RKO (cell line): ENCODE results near the gene CYP46A1.

Experiments
- DNase-seq: peaks from one replicate; pipeline ENCODE4 v3.0.0-alpha.2; 2016; ENCODE audit warnings: low spot score

Gene CYP46A1

GRCh38 chr14:99729991-99730875 is 46.1 kb downstream of the CYP46A1 start:
- DNase-seq, result no peak

GRCh38 chr14:99730876-99731546 is 46.9 kb downstream of the CYP46A1 start:
- no peak for DNase-seq

GRCh38 chr14:99731547-99732435 is 47.7 kb downstream of the CYP46A1 start:
- no peak for DNase-seq

GRCh38 chr14:99732436-99733210 is 48.5 kb downstream of the CYP46A1 start:
- DNase-seq, result no peak

GRCh38 chr14:99733211-99733539 is 49.1 kb downstream of the CYP46A1 start:
- DNase-seq, result no peak

GRCh38 chr14:99733540-99734405 is 49.7 kb downstream of the CYP46A1 start:
- no peak for DNase-seq

GRCh38 chr14:99734406-99735051 is 50.4 kb downstream of the CYP46A1 start:
- DNase-seq, result no peak

- DNase-seq, result no peak
These were observed 51.4 kb downstream of the CYP46A1 start for GRCh38 chr14:99735189-99736135.

GRCh38 chr14:99736603-99737371 is 52.7 kb downstream of the CYP46A1 start:
- no peak for DNase-seq

GRCh38 chr14:99737451-99737951 is 53.4 kb downstream of the CYP46A1 start:
- no peak for DNase-seq

GRCh38 chr14:99737956-99738667 is 54.0 kb downstream of the CYP46A1 start:
- DNase-seq, result no peak

- no peak for DNase-seq
These were observed 56.3 kb downstream of the CYP46A1 start for GRCh38 chr14:99740411-99740810.

- no peak for DNase-seq
These were observed 57.3 kb downstream of the CYP46A1 start for GRCh38 chr14:99741227-99741976.

GRCh38 chr14:99742074-99742473 is 58.0 kb downstream of the CYP46A1 start:
- no peak for DNase-seq

GRCh38 chr14:99742509-99743487 is 58.7 kb downstream of the CYP46A1 start:
- DNase-seq, result no peak
